Measurements from ENCODE around the gene ARHGAP24. TPM values are rescaled to one million over a fixed set of nuclear protein-coding genes. Genes with fewer than 3 reads are reported as not detected.

Gene ARHGAP24
- total and polyA plus RNA-seq, 4 donors, result 1.8 to 15.2 (median 3.3) TPM

- H3K9ac ChIP-seq (ENCODE audit: low read depth in 1 of 2, low read length in 2 of 2), result no peak overlapping the region
- no peaks in the 10 kb centered on the region for H3K27me3 ChIP-seq (ENCODE audit: control insufficient read depth in 4 of 4, insufficient read depth in 4 of 4, low read length in 3 of 4)
- no peaks in the 10 kb centered on the region for H3K9me3 ChIP-seq (ENCODE audit: control insufficient read depth in 4 of 4, low read length in 3 of 4)
- H3K36me3 ChIP-seq (ENCODE audit: control insufficient read depth in 4 of 4, insufficient read depth in 3 of 4, low read depth in 1 of 4, low read length in 3 of 4), result no peaks in the 10 kb centered on the region
- no peak overlapping the region for H3K4me3 ChIP-seq (ENCODE audit: low read depth in 1 of 3, low read length in 3 of 3)
- peaks cover 0 to 13% (median 3%) of the 10 kb centered on the region in 4 donors for H3K4me1 ChIP-seq (ENCODE audit: control insufficient read depth in 4 of 4, insufficient read depth in 4 of 4, low read length in 3 of 4)
- 87% methylated on average over 3 of the region's 3 CpGs for WGBS
- DNase-seq (ENCODE audit: low spot score), result no peak
- TF ChIP-seq HNF4G (IDR thresholded peaks at IDR 0.05) (no peak), CTCF (IDR thresholded peaks at IDR 0.05; ENCODE audit: low read depth, low read length, missing input control) (no peak), ZBTB33 (IDR thresholded peaks at IDR 0.05) (no peak), EGR1 (IDR thresholded peaks at IDR 0.05; ENCODE audit: low read depth in 2 of 2) (no peak)
- H3K27ac ChIP-seq (ENCODE audit: low read depth in 1 of 2, low read length in 2 of 2), result no peak overlapping the region
Measured at GRCh38 chr4:85722401-85722800, 247.5 kb downstream of the ARHGAP24 start.

- Histone ChIP-seq H3K27me3 (ENCODE audit: control insufficient read depth in 4 of 4, insufficient read depth in 4 of 4, low read length in 3 of 4) (no peaks in the 10 kb centered on the region), H3K9me3 (ENCODE audit: control insufficient read depth in 4 of 4, low read length in 3 of 4) (no peaks in the 10 kb centered on the region), H3K4me3 (ENCODE audit: low read depth in 1 of 3, low read length in 3 of 3) (no peak overlapping the region), H3K4me1 (ENCODE audit: control insufficient read depth in 4 of 4, insufficient read depth in 4 of 4, low read length in 3 of 4) (peaks cover 0 to 13% (median 3%) of the 10 kb centered on the region in 4 donors), H3K27ac (ENCODE audit: low read depth in 1 of 2, low read length in 2 of 2) (no peak overlapping the region), H3K9ac (ENCODE audit: low read depth in 1 of 2, low read length in 2 of 2) (no peak overlapping the region), H3K36me3 (ENCODE audit: control insufficient read depth in 4 of 4, insufficient read depth in 3 of 4, low read depth in 1 of 4, low read length in 3 of 4) (no peaks in the 10 kb centered on the region)
- DNase-seq (ENCODE audit: low spot score), result no peak
- no peak for TF ChIP-seq ATF3 (IDR thresholded peaks at IDR 0.05)
- no peak for TF ChIP-seq NR2F2 (IDR thresholded peaks at IDR 0.05)
- TF ChIP-seq MAX (IDR thresholded peaks at IDR 0.05), result no peak
- TF ChIP-seq RXRA (IDR thresholded peaks at IDR 0.05), result no peak
- TF ChIP-seq GABPA (IDR thresholded peaks at IDR 0.05 in 1 of 2, conservative IDR thresholded peaks at IDR 0.05 in 1 of 2), result no peak
- no peak for TF ChIP-seq FOXA1 (IDR thresholded peaks at IDR 0.05)
- no peak for TF ChIP-seq TAF1 (conservative IDR thresholded peaks at IDR 0.05)
- TF ChIP-seq YY1 (IDR thresholded peaks at IDR 0.05), result no peak
- no peak for TF ChIP-seq REST (IDR thresholded peaks at IDR 0.05)
- 91% methylated on average over 2 of the region's 2 CpGs for WGBS
Measured at GRCh38 chr4:85722807-85723206, 247.9 kb downstream of the ARHGAP24 start.

Measured in liver (tissue), 9 donors.